HG03521 (cell line): ENCODE data around the gene APOBEC3B.
"Not testable (repeated sequence)": the region's sequence is repeated elsewhere in the genome, so short reads cannot be mapped to it uniquely, and the experiment has no call there.

Source experiments
- ATAC-seq: cut with Tn5 transposase; IDR thresholded peaks from one replicate; pipeline ENCODE4 v1.9.1; 2021; ENCODE audit warnings: mild to moderate bottlenecking, moderate library complexity; ENCODE audit not compliant: unreplicated experiment

The APOBEC3B gene

DNA sequence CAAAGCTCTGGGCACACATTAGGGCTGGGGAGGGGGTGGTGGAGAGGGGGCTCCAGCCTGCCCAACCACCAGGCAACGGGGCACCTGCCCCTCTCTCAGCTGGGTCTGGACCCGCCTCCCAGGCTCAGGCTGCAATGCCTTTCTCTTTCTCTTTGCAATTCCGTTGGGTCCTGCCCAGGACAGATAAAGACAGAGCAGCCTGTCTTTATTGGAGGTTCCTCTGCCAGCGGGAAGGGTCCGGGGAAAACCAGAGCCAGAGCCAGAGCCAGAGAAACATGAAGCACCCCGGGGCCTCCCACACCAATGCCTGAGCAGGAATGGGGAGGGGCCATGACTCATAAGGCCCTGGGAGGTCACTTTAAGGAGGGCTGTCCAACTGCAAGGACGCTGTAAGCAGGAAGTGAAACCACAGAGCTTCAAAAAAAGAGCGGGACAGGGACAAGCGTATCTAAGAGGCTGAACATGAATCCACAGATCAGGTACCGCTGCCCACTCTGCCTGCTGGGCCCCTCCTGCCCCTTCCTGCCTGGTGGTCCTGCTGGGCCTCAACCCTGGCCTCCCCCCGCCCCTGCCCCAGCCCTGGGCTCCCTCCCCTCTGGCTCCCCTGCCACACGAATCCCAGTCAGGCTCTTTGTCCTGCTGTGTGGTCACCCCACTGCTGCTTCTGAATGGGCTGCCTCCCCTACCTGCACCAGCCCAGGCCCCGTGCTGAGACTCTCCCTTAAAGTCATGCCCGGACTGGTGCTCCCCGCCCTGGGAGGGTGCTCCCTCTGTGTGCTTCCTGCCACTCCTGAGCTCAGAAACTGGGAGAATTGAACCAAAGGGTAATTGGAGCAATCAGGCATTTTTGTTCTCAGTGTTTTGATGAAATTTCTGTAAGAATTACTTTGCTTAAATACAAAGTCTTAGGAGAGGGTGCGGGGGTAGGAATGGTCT, at the start of gene APOBEC3B:
Gene APOBEC3B (plus strand): TSS at position 356 of the 936 bp plus-strand sequence. CDS start 107 bp downstream, at position 463.
- peak; percentile 47 for ATAC-seq

- no peak for ATAC-seq
Measured at GRCh38 chr22:38935023-38935422, 47.1 kb upstream of the APOBEC3B start.

DNA sequence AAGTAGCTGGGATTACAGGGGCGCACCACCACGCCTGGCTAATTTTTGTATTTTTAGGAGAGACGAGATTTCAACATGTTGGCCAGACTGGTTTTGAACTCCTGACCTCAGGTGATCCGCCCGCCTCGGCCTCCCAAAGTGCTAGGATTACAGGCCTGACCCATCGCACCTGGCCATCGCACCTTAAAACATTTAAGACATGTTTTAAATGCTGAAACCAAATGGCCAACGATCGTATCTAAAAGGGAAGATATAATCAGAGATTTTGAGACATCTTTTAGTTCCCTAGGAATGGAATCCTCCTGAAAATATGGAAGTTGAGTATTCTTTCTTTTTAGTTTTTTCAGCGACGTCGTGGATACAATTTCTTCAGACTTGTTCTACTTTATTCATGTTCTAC, 46.5 kb upstream of the APOBEC3B start:
- no peak for ATAC-seq

GRCh38 chr22:38936562-38936961, 45.6 kb upstream of the APOBEC3B start:
- no peak for ATAC-seq

DNA sequence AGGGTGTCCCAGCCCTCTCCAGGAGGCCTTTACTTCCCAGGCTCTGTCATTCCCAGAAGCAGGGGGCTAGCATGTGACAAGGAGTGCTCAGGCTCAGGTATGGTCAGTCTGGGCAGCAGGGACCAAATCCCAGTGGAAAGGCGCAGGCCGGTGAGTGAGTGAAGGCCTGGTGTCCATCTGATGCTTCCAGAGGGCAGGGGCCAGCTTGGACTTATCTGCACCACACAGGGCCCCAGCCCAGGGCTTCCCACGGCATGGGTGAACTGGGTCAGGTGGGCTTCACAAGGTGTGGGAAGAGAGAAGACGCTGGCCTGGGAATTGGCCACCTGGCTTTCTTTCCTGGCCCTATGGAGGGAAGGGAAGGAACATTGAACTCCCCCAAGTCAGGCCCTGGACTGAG, 45.1 kb upstream of the APOBEC3B start:
- ATAC-seq = no peak

DNA sequence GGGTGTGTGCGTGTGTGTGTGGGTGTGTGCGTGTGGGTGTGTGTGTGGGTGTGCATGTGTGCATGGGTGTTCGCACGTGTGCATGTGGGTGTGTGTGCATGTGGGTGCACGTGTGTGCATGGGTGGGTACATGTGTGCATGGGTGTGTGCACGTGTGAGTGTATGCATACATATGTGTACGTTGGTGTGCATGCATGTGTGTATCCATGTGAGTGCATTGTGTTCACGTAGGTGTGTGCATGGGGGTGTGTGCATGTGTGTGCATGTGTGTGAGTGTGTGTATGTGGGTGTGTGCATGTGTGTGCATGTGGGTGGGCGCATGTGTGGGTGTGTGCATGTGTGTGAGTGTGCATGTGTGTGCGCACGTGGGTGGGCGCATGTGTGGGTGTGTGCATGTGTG, 44.6 kb upstream of the APOBEC3B start:
- no peak for ATAC-seq

DNA sequence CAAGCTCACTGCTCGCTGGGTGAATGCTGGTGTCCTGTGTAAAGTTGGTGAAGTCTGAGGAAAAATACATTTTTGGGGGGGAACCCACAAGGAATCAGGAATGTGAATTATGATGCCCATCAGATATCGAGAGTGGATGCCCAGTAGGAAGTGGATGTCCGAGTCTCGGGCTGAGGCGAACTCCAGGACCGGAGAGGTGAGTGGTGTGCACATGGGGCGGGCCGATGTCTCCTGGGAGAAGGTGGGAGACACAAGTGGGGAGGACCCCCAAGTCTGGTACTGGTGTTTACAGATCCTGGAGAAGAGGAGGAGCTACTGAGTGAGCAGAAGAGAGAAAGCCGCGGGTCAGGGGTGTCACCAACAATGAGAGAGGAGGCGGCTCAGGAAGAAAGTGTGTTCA, 43.9 kb upstream of the APOBEC3B start:
- no peak for ATAC-seq

GRCh38 chr22:38938925-38939324, 43.2 kb upstream of the APOBEC3B start:
- ATAC-seq = no peak

- no peak for ATAC-seq
Measured at GRCh38 chr22:38940811-38941384, 41.2 kb upstream of the APOBEC3B start.

DNA sequence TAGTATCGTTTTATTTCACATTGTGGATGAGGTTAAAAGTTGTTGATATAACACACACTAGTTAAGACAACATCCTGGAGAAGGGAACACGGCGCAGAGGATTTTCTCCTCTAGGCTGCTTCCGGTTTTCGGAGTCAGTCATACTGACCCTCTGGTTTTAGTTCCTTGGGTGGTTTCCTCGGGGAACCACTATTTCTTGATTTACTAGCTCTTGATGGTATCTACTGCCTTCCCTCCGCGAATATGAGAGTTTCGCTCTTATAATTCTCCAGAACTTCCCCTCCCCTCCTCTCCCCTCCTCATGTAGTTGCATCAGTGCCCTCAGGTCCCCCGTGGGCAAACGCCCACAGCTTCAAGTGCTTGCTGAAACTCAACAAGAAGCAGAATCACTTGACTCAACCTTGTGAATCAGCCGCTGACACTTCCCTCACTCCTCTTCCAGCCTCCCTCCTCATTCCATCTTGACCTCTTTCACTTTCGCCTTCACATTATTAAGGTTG, 40.6 kb upstream of the APOBEC3B start:
- peak; percentile 60 for ATAC-seq

DNA sequence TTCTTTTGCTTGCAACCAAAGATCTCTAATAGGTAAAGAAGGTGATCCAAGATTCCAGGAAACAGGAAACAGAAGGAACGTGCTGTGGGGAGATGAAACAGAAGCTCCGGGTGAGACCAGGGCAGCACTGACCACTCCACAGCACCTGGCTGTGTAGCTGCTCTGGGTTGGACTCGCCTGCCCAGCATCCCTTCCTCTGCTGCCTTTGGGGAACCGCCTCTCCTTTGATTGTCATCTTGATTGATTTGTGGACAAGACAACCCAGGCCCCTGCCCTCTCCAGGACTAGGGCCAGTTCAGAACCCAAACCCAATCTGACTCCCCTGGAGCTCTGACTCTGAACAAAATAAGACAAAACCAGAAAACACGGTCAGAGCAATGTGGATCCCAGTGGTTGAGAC, 39.4 kb upstream of the APOBEC3B start:
- no peak for ATAC-seq

GRCh38 chr22:38943201-38943600, 38.9 kb upstream of the APOBEC3B start:
- no peak for ATAC-seq

GRCh38 chr22:38943882-38944281, 38.3 kb upstream of the APOBEC3B start:
- ATAC-seq = no peak

DNA sequence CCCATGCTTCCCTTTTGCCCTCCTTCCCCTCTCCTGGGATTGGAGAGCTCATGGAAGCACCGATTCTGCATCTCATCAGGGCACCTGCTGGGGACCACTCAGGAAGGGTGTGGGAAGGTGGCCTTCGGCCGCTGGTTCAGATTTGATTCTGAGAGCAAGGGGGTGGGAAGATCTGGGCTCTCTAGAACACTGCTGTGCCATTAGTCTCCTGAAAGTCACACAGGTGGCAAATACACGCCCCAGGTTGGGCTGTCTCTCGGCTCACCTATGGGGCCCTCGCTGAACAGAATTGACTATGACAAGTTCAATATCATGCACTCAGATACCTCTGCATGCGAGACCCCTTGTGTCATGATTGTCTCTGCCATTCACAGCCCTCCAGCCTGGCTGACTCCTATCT, 37.5 kb upstream of the APOBEC3B start:
- no peak for ATAC-seq

- ATAC-seq = not testable (repeated sequence)
Measured at GRCh38 chr22:38945706-38946338, 36.3 kb upstream of the APOBEC3B start.

DNA sequence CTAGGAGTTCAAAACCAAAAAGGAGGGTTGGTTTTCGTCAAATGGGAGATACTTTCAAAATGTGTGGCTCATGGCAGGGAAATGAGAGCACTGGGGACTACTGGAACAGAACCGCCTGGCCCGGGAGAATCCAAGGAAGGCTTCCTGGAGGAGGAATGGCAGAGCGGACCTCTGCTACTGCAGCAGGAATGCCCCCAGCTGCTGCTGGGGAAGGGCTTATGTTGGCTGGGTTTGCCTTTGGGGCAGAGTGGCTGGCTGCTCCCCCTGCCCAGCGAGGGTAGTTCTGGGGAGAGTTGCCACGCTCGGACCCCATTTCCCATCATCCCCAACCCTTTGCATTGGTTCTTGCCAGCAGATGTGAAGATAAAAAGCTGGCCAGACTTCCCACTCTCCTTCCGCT, 35.4 kb upstream of the APOBEC3B start:
- no peak for ATAC-seq

- ATAC-seq = no peak
Measured at GRCh38 chr22:38947321-38948140, 34.6 kb upstream of the APOBEC3B start.

- ATAC-seq = no peak
Measured at GRCh38 chr22:38948181-38948940, 33.8 kb upstream of the APOBEC3B start.

DNA sequence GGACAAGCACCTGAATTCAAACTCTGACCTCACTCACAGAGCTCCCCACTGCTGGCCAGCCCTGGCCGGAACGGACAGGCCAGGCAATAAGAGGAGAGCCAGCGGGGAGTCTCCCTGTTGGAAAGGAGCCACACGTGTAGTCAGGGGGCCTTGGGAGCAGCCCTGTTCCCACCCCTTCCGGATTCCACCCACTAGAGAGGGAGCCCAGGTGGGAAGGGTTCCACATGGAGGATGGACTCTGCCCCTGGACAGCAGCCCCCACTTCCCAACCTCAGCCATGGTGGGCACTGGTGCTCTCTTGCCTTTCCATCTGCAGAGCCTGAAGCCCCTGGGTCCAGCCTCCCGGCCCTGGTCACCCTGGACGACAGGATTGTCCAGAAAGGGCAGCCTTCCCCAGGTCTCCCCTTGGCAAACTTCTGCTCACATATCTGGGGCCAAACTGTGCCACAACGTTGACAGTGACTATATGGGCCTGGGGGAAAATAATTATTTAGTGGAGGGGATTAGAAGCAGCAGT, 32.2 kb upstream of the APOBEC3B start:
- ATAC-seq = no peak
